RWPE2 (cell line): ENCODE measurements around the gene CHST12.

Experiments
- ATAC-seq: fragments of 200-7000 bp; cut with Tn5 transposase; 3 replicates; pipeline ENCODE4 v1.9.1; 2021; ENCODE audit warnings: low read depth
- DNase-seq: peaks from one replicate; pipeline ENCODE4 v3.0.0-alpha.2; 2020; ENCODE audit warnings: low spot score
- H3K27ac ChIP-seq: fragments of 450-650 bp; 2 replicates; pipeline ENCODE4 v1.5.1; 2017; ENCODE audit warnings: mild to moderate bottlenecking; ENCODE audit not compliant: poor library complexity, severe bottlenecking
- H3K27me3 ChIP-seq: fragments of 250-450 bp; sonication (Bioruptor Pico); 2 replicates; pipeline ENCODE4 v1.5.1; 2021; ENCODE audit warnings: mild to moderate bottlenecking, moderate library complexity; ENCODE audit not compliant: insufficient read depth, poor library complexity, severe bottlenecking
- H3K36me3 ChIP-seq: fragments of 250-450 bp; sonication (Bioruptor Pico); 2 replicates; pipeline ENCODE4 v1.5.1; 2020; ENCODE audit warnings: low read depth, mild to moderate bottlenecking, moderate library complexity
- H3K4me1 ChIP-seq: fragments of 250-450 bp; sonication (Bioruptor Pico); 2 replicates; pipeline ENCODE4 v1.5.1; 2021; ENCODE audit warnings: mild to moderate bottlenecking, moderate library complexity; ENCODE audit not compliant: insufficient read depth, poor library complexity, severe bottlenecking
- H3K4me3 ChIP-seq: fragments of 250-450 bp; sonication (Bioruptor Pico); 2 replicates; pipeline ENCODE4 v1.5.1; 2021; ENCODE audit warnings: mild to moderate bottlenecking, moderate library complexity; ENCODE audit not compliant: severe bottlenecking
- H3K9me3 ChIP-seq: fragments of 250-450 bp; sonication (Bioruptor Pico); 2 replicates; pipeline ENCODE4 v1.5.1; 2021; ENCODE audit warnings: mild to moderate bottlenecking, moderate library complexity; ENCODE audit not compliant: severe bottlenecking
- CTCF ChIP-seq: fragments of 450-650 bp; IDR thresholded peaks from one replicate; pipeline ENCODE4 v1.5.1; 2017; ENCODE audit warnings: mild to moderate bottlenecking, moderate library complexity; ENCODE audit not compliant: poor library complexity, severe bottlenecking

The CHST12 gene

DNA sequence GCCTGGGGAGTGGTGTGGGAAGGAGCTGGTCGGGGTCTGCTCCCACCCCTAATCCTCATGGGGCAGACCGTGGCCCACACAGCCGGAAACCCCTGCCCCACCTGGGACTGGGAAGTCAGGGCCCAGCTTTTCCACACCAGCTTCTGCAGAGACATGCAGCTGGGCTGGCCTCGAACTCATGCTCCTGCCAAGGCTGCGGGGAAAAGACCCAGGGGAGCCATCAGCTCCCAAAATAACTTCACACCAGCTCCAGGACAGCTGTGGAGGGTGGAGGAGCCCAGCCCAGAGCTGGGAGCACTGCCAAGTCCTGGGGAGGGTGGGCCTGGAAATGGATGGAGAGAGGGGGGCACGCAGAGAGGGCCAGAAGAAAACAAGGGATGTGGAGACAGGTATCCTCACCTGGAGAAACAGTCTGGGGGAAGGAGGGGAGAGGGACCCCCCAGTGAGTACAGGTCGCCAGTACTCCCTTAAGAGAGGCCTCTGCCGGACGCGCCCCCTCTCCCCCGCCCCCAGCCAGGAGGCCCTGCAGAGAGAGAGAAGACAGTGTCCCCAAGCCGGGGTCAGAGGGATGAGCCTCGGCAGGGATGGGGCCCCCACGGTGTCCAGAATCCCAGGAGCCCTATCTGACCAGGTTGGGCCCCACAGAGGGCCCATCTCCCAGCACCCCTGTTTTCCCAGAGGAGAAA, 84.3 kb downstream of the CHST12 start:
- Histone ChIP-seq H3K27me3 (no peaks in the 10 kb centered on the region), H3K27ac (no peak overlapping the region), H3K4me1 (no peaks in the 10 kb centered on the region), H3K36me3 (no peaks in the 10 kb centered on the region), H3K4me3 (no peak overlapping the region), H3K9me3 (peaks cover 3% of the 10 kb centered on the region)
- ATAC-seq (no peak), DNase-seq (no peak)
- no peak for TF ChIP-seq CTCF

DNA sequence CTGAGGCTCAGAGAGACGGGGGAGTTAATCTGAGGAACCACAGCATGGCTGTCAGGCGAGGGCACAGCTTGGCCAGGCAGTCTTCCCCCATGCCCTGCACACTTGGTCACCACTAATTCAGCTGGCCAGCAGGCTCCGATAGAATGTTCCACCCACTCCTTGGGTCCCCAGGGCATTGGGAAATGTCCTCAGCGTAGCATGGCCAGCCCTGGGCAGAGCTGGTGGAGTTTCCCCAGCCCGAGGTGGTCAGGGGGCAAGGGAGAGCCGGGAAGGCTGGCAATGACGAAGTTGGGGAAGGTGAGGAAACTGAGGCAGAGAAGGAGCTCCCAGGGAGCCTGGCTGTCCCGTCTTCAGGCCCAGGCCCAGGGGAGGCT, 84.8 kb downstream of the CHST12 start:
- Histone ChIP-seq H3K27me3 (no peaks in the 10 kb centered on the region), H3K27ac (no peak overlapping the region), H3K4me3 (no peak overlapping the region), H3K9me3 (no peaks in the 10 kb centered on the region), H3K4me1 (no peaks in the 10 kb centered on the region), H3K36me3 (no peaks in the 10 kb centered on the region)
- DNase-seq (no peak), ATAC-seq (no peak)
- TF ChIP-seq CTCF, result no peak

- Histone ChIP-seq H3K9me3 (no peaks in the 10 kb centered on the region), H3K4me1 (no peaks in the 10 kb centered on the region), H3K27me3 (no peaks in the 10 kb centered on the region), H3K4me3 (no peak overlapping the region), H3K36me3 (no peaks in the 10 kb centered on the region), H3K27ac (no peak overlapping the region)
- ATAC-seq (no peak), DNase-seq (no peak)
- no peak for TF ChIP-seq CTCF
Observed at GRCh38 chr7:2488681-2489080, 85.3 kb downstream of the CHST12 start.

GRCh38 chr7:2490181-2490651, 86.8 kb downstream of the CHST12 start:
- H3K27ac ChIP-seq, result no peak overlapping the region
- no peaks in the 10 kb centered on the region for H3K9me3 ChIP-seq
- TF ChIP-seq CTCF, result no peak
- H3K27me3 ChIP-seq, result no peaks in the 10 kb centered on the region
- no peaks in the 10 kb centered on the region for H3K4me1 ChIP-seq
- no peaks in the 10 kb centered on the region for H3K36me3 ChIP-seq
- ATAC-seq (no peak), DNase-seq (no peak)
- H3K4me3 ChIP-seq, result no peak overlapping the region

- Histone ChIP-seq H3K4me1 (no peaks in the 10 kb centered on the region), H3K27ac (no peak overlapping the region), H3K4me3 (no peak overlapping the region), H3K9me3 (no peaks in the 10 kb centered on the region), H3K36me3 (no peaks in the 10 kb centered on the region), H3K27me3 (no peaks in the 10 kb centered on the region)
- ATAC-seq, result no peak
- DNase-seq, result no peak
- TF ChIP-seq CTCF, result no peak
Observed at GRCh38 chr7:2492038-2492437, 88.6 kb downstream of the CHST12 start.
